Cardiac fibroblast (primary cell): ENCODE measurements around the gene CSNK1D.

Experiments
- DNase-seq, 2 donors: peaks; one replicate each; pipeline versions ENCODE4 v3.0.0 to v3.0.0-alpha.2; 2010; ENCODE audit warnings: low read depth in 2 of 2
- H3K4me3 ChIP-seq, 2 donors: replicated peaks in 1 of 2; 1 replicate in 1 of 2; 2 replicates in 1 of 2; pipeline ENCODE4 v1.5.1; 2011; ENCODE audit warnings: low read depth in 2 of 2, low read length in 2 of 2, mild to moderate bottlenecking in 2 of 2, moderate library complexity in 1 of 2
- TF ChIP-seq, protein P1 (sequence below): IDR thresholded peaks from one replicate; pipeline ENCODE4 v1.5.1; 2011; ENCODE audit warnings: low read depth, mild to moderate bottlenecking, low read length, inconsistent platforms

Gene CSNK1D

DNA sequence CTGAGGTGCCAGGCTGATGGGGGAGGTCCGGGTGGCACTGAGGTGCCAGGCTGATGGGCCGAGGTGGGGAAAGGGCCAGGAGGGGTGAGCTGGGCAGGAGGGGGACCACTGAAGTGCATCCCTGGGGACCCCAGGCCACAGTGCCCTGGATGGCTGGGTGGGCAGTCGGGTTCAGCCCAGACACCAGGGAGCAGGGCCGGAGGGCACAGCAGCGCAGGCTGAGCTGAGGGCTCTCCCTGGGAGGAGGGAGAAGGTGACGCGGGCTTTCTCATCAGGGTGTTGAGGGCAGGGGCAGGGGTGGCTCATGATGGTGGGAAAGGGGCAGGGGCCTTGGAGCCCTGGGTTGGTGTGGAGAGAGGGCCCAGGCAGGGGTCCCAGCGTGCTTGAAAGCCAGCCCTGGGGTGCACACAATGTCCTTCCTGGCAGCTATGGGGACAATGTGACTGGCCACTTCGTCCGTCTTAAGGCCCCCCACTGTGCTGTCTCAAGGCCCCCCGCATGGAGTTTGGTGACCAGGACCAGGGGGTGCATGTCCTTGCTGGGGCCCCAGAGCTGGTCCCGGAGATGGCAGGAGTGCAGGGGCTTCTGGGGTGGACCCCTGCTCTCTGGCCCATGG, 27.9 kb upstream of the CSNK1D start:
- no peak for DNase-seq
- TF ChIP-seq, protein P1, sequence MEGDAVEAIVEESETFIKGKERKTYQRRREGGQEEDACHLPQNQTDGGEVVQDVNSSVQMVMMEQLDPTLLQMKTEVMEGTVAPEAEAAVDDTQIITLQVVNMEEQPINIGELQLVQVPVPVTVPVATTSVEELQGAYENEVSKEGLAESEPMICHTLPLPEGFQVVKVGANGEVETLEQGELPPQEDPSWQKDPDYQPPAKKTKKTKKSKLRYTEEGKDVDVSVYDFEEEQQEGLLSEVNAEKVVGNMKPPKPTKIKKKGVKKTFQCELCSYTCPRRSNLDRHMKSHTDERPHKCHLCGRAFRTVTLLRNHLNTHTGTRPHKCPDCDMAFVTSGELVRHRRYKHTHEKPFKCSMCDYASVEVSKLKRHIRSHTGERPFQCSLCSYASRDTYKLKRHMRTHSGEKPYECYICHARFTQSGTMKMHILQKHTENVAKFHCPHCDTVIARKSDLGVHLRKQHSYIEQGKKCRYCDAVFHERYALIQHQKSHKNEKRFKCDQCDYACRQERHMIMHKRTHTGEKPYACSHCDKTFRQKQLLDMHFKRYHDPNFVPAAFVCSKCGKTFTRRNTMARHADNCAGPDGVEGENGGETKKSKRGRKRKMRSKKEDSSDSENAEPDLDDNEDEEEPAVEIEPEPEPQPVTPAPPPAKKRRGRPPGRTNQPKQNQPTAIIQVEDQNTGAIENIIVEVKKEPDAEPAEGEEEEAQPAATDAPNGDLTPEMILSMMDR = no peak
- H3K4me3 ChIP-seq = no peak overlapping the region

DNA sequence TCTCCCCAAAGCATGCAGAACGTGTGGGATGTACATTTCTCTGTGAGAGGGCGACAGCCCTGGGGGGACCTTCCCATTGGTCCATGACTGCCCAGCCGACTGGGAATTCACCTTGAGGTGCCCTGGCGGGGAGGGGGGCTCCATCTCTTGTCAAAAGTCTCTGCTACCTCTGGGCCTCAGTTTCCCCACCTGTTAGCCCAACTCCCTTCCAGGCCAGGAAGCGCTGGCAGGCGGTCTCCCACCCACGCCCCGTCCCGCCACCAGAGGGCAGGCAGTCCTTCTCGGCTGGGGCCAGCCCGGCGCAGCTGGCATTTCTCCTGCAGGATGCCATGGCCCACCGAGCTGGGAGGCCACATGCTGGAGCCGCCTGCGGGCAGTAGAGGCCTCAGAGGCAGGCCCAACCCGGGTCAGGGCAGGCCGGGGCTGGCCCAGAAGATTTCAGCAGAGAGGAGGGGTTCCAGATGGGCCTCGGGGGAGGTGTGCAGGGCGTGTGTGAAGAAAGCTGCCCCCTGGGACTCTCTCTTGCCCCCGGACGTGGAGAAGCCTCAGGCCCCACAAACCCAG, 27.3 kb upstream of the CSNK1D start:
- TF ChIP-seq, protein P1 = peak; percentile 78
- DNase-seq = peak; percentile 45 to 77
- H3K4me3 ChIP-seq = no peak overlapping the region

DNA sequence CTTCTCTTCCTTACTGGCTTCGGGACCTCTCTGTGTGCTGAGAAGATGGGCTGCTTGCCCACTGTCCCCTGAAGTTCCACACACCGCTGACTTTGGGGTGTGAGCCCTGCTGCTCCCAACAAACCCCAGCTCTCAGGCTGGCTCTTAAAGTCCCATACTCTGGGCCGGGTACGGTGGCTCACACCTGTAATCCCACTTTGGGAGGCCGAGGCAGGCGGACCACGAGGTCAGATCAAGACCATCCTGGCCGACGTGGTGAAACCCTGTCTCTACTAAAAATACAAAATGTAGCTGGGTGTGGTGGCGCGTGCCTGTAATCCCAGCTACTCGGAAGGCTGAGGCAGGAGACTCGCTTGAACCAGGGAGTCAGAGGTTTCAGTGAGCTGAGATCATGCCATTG, 26.7 kb upstream of the CSNK1D start:
- TF ChIP-seq, protein P1 = no peak
- no peak for DNase-seq
- no peak overlapping the region for H3K4me3 ChIP-seq

DNA sequence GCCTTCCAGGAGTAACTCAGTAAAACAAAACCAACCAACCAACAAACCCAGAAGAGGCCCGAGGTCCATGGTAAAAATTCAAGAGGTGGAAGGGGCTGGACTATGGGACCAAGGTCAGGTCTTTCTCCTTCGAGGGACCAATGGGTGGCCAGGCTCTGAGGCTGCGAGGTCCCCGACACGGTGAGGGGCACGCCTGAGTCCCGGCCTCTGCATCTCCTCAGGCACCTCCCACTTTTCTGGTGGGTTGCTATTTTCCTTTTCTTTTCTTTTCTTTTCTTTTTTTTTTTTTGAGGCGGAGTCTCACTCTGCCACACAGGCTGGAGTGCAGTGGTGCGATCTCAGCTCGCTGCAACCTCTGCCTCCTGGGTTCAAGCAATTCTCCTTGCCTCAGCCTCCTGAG, 26.0 kb upstream of the CSNK1D start:
- no peak for DNase-seq
- TF ChIP-seq, protein P1 = no peak

DNA sequence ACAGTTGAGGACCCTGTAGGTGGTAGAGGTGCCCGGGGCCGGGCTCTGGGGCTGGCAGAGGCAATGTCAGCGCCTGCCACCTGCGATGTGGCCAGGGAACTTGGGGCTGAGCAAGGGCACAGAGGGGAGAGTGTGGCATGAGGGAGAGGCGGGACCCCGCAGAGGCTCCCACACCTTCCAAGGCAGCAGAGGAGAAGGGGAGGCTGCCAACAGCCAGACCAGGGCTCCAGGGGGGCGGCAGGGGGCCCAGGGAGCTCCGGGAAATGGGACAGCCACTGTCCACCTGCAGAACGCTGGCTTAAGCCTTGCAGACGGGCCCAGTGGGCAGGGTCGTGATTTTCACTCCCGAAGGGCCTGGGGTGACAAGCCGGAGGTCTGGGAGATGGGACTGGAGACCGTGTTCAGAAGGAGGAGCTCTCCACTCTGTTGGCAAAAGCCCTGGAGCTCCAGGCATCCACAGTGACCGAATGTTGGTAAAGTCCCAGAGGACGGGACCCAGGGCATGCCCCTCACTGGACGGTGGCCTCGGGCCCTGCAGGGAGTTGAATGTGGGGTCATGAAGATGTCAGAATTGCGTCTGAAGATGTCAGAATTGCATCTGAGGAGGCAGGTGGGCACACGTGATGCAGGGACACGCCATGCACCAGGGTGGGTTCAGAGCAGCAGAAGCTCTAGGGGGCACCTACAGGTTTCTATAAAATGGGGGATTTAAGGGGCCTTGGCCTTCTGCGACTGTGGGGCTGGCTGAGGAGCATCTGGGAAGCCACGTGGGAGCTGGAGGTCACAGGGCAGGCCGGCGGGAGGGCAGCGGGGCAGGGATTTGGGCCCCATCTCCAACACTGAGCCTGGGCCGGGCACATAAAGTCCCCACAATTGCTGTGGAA, 25.3 kb upstream of the CSNK1D start:
- DNase-seq = no peak
- H3K4me3 ChIP-seq = peak overlapping the region in 1 of 2 donors; percentile 47
- TF ChIP-seq, protein P1 = no peak

More for the DNA sequence above, 26.0 kb upstream of the CSNK1D start:
- no peak overlapping the region for H3K4me3 ChIP-seq

DNA sequence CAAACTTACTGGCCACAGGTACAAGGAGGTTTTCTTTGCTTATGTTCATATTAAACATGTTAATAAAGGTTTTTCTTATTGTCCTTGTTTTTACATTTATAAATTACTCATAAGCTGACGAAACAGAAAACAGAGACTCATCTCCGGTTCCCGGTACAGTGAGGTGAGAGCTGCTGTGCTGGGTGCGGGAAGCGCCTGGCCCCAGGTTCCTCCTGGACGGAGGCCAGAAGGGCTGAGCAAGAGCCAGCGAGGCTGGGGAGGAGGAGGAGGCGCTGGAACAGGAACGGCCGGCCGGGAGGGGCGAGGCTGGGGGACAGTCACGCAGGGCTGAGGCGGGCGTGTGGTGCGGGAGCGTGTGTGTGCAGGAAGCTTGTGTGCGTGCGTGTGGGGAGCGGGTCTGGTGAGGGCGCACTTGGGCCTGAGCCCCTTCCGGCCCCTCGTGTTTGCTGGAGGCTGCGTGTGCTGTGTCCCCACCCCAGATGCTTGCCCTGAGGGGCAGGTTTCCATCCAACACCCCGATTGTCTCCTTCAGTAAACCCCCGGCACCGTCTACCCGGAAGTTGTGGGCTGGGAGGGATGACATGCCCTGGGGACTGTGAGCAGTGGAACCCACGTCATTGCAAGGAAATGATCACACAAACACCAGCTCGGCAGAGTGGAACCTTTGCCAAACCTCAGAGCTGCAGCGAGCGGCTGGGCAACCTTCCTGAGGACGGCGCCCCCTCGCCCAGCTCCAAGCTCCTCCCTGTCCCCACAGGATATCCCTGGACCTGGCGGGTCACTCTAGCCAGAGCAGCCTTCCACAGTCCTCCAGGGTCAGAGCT, 24.4 kb upstream of the CSNK1D start:
- peak; percentile 96 to 98 for DNase-seq
- TF ChIP-seq, protein P1 = no peak
- H3K4me3 ChIP-seq = peak overlapping the region; percentile 45 to 47
